Prostate gland (tissue), 2 donors: ENCODE data around the gene SYCN. TPM values are rescaled to one million over a fixed set of nuclear protein-coding genes. Genes with fewer than 3 reads are reported as not detected.

Experiments
- DNase-seq: peaks from one replicate; pipeline ENCODE4 v3.0.0-alpha.2; 2019; ENCODE audit warnings: low spot score
- H3K27ac ChIP-seq, 2 donors: fragments of 200-600 bp; sonication (generic); 2 replicates each; pipeline ENCODE4 v1.5.1; 2017 to 2019
- H3K27me3 ChIP-seq: fragments of 200-600 bp; sonication (generic); replicated peaks from 2 replicates; pipeline ENCODE4 v1.5.1; 2019; ENCODE audit not compliant: insufficient read depth
- H3K36me3 ChIP-seq, 2 donors: fragments of 200-600 bp; sonication (generic); 1 replicate in 1 of 2; 2 replicates in 1 of 2; pipeline versions ENCODE4 v1.5.1 to v1.8.1; 2017 to 2019
- H3K4me1 ChIP-seq: fragments of 200-600 bp; sonication (generic); replicated peaks from 2 replicates; pipeline ENCODE4 v1.5.1; 2019
- H3K4me3 ChIP-seq, 2 donors: fragments of 200-600 bp; sonication (generic); 2 replicates each; pipeline ENCODE4 v1.5.1; 2017 to 2019
- H3K9me3 ChIP-seq: fragments of 200-600 bp; sonication (generic); 2 replicates; pipeline ENCODE4 v1.5.1; 2017
- CTCF ChIP-seq, 4 experiments: fragments of 200-600 bp in 2 of 4; fragments of 450-650 bp in 2 of 4; sonication (generic) in 2 of 4; IDR thresholded peaks; 1 replicate in 3 of 4; 2 replicates in 1 of 4; pipeline ENCODE4 v1.5.1; 2016 to 2019; ENCODE audit warnings: antibody characterized with exemption in 4 of 4, mild to moderate bottlenecking in 2 of 4, moderate library complexity in 2 of 4
- POLR2A ChIP-seq: fragments of 450-650 bp; IDR thresholded peaks from one replicate; pipeline ENCODE4 v1.6.1; 2016; ENCODE audit warnings: antibody characterized with exemption, mild to moderate bottlenecking
- POLR2AphosphoS5 ChIP-seq: sonication (generic); formaldehyde crosslinking; IDR thresholded peaks from one replicate; pipeline ENCODE4 v1.6.1; 2017; ENCODE audit warnings: antibody characterized with exemption
- WGBS: methylation state at CpG from one replicate; pipeline ENCODE4 v1.1.5; 2018; 5-methylcytosine and 5-hydroxymethylcytosine counted together
- intact Hi-C: fragments of 100-400 bp; cut with DNase I; formaldehyde crosslinking; loops from one replicate; pipeline ENCODE4 v1.14.2; 2022
- total RNA-seq, 2 donors: library from RNA; depleted of rRNA; stranded (reverse); fragments of >200 nt; gene quantifications; one replicate each; pipeline ENCODE4 v1.1.0, GENCODE V29; 2016

SYCN gene
- total RNA-seq = 100 to 1,000 TPM in 1 of 2 donors, not detected in 1; 165 TPM

DNA sequence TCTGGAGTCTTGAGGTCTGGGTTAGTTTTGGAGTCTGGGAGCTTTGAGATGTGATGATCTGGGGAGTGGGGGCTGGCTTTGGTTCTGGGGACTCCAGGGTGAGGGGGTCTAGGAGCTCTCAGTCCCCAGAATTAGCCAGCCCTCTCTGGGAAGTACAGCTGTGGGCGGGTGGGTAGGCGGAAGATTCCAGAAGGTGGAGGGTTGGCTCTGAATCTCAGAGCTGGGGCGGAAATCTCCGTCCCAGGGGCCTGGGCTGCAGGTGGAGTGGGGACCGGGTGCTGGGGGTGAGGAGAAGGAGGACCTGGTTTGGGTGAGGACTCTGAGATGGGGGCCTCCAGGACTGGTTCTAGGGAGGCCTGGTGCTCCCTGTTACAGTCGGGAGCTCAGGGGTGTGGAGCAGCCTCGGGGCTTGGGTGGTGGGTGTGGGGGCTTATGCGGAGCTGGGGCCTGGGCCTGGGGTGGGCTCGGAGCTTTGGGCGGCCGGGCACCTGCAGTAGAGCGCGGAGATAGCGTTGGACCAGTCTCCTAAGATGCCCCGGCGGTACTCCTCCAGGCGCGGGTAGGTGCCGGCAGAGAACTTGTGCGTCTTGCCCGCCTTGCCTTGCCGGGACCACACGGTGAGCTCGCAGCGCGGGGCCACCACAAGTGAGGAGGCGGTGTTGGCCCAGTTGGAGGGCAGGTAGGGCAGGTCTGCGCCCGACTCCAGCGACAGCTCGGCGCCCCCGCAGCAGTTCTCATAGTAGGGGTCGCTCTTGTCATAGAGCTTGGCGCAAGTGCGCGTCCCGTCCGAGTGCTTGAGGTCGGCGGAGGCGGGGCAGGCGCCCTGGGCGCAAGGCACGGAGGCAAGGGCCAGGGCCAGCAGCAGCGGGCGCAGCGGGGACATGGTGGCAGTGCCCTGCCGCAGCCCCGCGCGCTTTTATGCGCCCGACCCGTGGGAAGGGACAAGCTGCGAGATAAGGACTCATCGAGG, at the start of gene SYCN:
SYCN (minus strand) TSS at position 892 of the 970 bp plus-strand sequence; CDS start at position 883, 9 bp downstream.
- H3K4me3 ChIP-seq = no peak within 1 kb of the TSS
- intact Hi-C loops = no loop called here
- WGBS = 38% methylated on average over 23 of the region's 57 CpGs
- peaks cover 21% of the 10 kb centered on the region for H3K27me3 ChIP-seq
- H3K4me1 ChIP-seq = no peaks in the 10 kb centered on the region
- H3K9me3 ChIP-seq = no peaks in the 10 kb centered on the region
- TF ChIP-seq CTCF (IDR thresholded peaks at IDR 0.05) (no peak), POLR2A (no peak), POLR2AphosphoS5 (no peak)
- DNase-seq = no peak
- no peaks in the 10 kb centered on the region for H3K36me3 ChIP-seq
- H3K27ac ChIP-seq = no peak within 1 kb of the TSS

DNA sequence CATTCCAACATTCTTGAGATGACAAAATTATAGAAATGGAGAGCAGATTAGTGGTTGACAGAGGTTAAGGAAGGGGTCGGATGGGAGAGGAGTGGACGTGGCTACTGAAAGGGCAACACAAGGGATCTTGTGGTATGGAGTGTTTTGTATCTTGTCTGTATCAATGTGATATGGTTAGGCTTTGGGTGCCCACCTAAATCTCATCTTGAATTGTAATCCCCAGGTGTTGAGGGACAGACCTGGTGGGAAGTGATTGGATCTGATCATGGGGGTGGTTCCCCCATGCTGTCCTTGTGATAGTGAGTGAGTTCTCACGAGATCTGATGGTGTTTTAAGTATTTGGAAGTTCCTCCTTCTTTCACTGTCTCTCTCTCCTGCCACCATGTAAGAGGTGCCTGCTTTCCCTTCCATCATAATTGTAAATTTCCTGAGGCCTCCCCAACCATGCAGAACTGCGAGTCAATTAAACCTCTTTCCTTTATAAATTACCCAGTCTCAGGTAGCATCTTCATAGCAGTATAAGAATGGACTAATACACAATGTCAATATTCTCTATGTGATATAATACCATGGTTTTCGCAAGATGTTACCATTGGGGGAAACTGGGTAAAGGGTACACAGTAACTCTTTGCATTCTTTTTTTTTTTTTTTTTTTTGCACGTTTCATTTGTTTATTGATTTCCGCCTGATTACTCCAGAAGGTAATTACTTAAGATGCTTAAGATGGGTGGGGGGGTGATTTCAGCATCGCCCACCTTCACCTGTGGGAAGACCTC, 49.5 kb upstream of the SYCN start:
- 78% methylated on average over 8 of the region's 8 CpGs for WGBS
- Histone ChIP-seq H3K9me3 (no peaks in the 10 kb centered on the region), H3K27ac (no peak overlapping the region), H3K4me1 (no peaks in the 10 kb centered on the region), H3K4me3 (no peak overlapping the region), H3K27me3 (peaks cover 2% of the 10 kb centered on the region), H3K36me3 (no peaks in the 10 kb centered on the region)
- DNase-seq = no peak
- TF ChIP-seq CTCF (IDR thresholded peaks at IDR 0.05) = no peak
- no peak for TF ChIP-seq POLR2AphosphoS5
- TF ChIP-seq POLR2A = no peak
- intact Hi-C loops = no loop called here

DNA sequence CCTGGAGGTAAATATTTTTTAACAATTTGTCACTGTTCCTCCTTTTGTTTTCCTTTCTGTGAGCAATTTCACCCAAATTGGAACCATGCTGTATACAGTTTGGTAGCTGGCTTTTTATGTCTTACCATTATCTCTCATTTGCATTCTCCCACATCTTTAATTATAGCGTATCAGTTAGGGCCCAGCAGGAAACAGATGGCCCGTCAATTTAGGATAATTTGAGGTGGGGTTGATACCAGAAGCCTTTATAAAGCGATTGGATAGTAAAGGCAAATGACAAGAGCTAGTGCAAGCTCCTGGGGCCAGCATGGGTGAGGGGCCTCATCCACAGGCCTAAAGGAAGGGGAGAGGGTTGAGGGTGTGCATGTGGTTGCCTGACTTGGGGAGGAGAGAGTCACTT, 48.4 kb upstream of the SYCN start:
- Histone ChIP-seq H3K27ac (no peak overlapping the region), H3K9me3 (no peaks in the 10 kb centered on the region), H3K4me3 (no peak overlapping the region), H3K4me1 (no peaks in the 10 kb centered on the region), H3K27me3 (peaks cover 6% of the 10 kb centered on the region), H3K36me3 (no peaks in the 10 kb centered on the region)
- no peak for DNase-seq
- intact Hi-C loops = no loop called here
- TF ChIP-seq POLR2AphosphoS5 = no peak
- no peak for TF ChIP-seq POLR2A
- TF ChIP-seq CTCF (IDR thresholded peaks at IDR 0.05) = no peak
- WGBS = 80% methylated on average over 3 of the region's 3 CpGs

DNA sequence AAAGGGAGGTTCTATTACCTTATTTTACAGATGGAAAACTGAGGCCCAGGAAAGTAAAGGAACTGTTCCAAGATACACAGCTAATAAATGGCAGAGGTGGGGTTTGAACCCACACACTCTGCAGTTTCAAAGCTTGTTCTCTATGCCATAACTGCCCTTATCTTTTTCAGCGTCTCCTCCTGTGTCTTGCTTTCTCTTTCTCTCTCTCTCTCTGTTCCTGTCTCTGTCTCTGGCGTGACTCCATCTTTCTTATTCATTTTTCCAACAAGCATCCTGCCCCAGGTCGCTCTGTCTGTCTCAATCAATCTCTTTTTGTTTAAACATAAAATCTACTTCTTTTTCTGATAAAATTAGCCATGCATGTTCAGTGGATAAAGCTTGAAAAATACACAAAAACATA, 47.8 kb upstream of the SYCN start:
- H3K4me3 ChIP-seq = no peak overlapping the region
- TF ChIP-seq CTCF (IDR thresholded peaks at IDR 0.05) (no peak), POLR2AphosphoS5 (no peak)
- no peak for DNase-seq
- H3K36me3 ChIP-seq = no peaks in the 10 kb centered on the region
- peaks cover 6% of the 10 kb centered on the region for H3K27me3 ChIP-seq
- no peaks in the 10 kb centered on the region for H3K4me1 ChIP-seq
- WGBS = 55% methylated on average over 3 of the region's 3 CpGs
- H3K27ac ChIP-seq = no peak overlapping the region
- H3K9me3 ChIP-seq = no peaks in the 10 kb centered on the region
- intact Hi-C loops = no loop called here
